ENCODE measurements around the gene NEK9.

Gene NEK9

GRCh38 chr14:75126679-75127473 lies at the start of gene NEK9:
Gene NEK9 (minus strand): TSS chr14:75127048. CDS start chr14:75126921, 127 bp downstream.
- TF ChIP-seq CTCF (IDR thresholded peaks at IDR 0.05; ENCODE audit: poor library complexity, severe bottlenecking): no peak
- H3K4me3 ChIP-seq (ENCODE audit: severe bottlenecking): peak within 1 kb of the TSS; percentile 61
- peaks cover 21% of the 10 kb centered on the region for H3K36me3 ChIP-seq (ENCODE audit: low read depth)
- H3K27ac ChIP-seq (ENCODE audit: poor library complexity, severe bottlenecking): peak within 1 kb of the TSS; percentile 73
- peak; percentile 90 for ATAC-seq (ENCODE audit: low read depth)
- H3K4me1 ChIP-seq (ENCODE audit: insufficient read depth, poor library complexity, severe bottlenecking): peaks cover 31% of the 10 kb centered on the region
- peak; percentile 92 for DNase-seq (ENCODE audit: low spot score)
- H3K27me3 ChIP-seq (ENCODE audit: insufficient read depth, poor library complexity, severe bottlenecking): no peaks in the 10 kb centered on the region
- no peaks in the 10 kb centered on the region for H3K9me3 ChIP-seq (ENCODE audit: severe bottlenecking)

DNA sequence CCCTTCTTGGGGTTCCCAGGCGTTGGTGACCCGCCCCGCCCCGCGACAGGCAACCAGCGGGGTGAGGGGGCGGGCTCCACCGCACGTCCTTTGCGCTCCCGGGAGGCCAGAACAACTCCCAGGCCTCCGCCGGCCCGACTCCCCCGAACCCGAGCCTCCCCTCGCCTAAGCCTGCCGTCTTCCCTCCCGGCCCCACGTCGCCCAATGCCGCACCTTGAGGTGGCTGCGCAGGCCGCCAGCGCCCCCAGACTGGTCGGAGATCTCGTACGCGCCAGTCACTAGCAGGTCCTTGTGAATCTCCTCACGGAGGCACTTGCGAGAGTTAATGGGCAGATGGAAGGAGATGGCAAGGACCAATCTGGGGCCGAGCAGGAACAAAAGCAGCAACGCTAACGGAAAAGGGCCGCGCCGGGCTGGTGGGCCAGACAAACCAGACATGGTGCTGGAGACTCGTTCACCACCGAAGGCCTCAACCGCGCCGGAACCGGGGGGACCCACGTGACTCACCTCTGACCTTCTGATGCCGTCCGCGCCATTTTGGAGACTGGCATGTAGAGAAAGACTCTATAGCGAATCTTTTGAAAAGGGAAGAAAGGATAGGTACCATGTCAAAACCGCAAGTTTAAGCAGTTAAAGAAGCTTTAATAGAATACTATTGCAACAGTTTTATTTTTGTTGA lies 49.4 kb upstream of the NEK9 start, which contains the start of gene TMED10:
Gene TMED10 (minus strand): TSS at position 471 of the 679 bp plus-strand sequence. CDS start 33 bp downstream, at position 438.
- TF ChIP-seq CTCF (IDR thresholded peaks at IDR 0.05; ENCODE audit: poor library complexity, severe bottlenecking): peak; percentile 22
- Histone ChIP-seq H3K27ac (ENCODE audit: poor library complexity, severe bottlenecking) (peak within 1 kb of the TSS; percentile 76), H3K4me3 (ENCODE audit: severe bottlenecking) (peak within 1 kb of the TSS; percentile 84), H3K4me1 (ENCODE audit: insufficient read depth, poor library complexity, severe bottlenecking) (peaks cover 23% of the 10 kb centered on the region), H3K36me3 (ENCODE audit: low read depth) (peaks cover 25% of the 10 kb centered on the region), H3K27me3 (ENCODE audit: insufficient read depth, poor library complexity, severe bottlenecking) (no peaks in the 10 kb centered on the region), H3K9me3 (ENCODE audit: severe bottlenecking) (no peaks in the 10 kb centered on the region)
- peak; percentile 78 for ATAC-seq (ENCODE audit: low read depth)
- DNase-seq (ENCODE audit: low spot score): peak; percentile 92

- no peaks in the 10 kb centered on the region for H3K27me3 ChIP-seq (ENCODE audit: insufficient read depth, poor library complexity, severe bottlenecking)
- ATAC-seq (ENCODE audit: low read depth): peak; percentile 23
- peak overlapping the region; percentile 76 for H3K27ac ChIP-seq (ENCODE audit: poor library complexity, severe bottlenecking)
- H3K36me3 ChIP-seq (ENCODE audit: low read depth): peaks cover 28% of the 10 kb centered on the region
- H3K4me1 ChIP-seq (ENCODE audit: insufficient read depth, poor library complexity, severe bottlenecking): peaks cover 23% of the 10 kb centered on the region
- H3K4me3 ChIP-seq (ENCODE audit: severe bottlenecking): peak overlapping the region; percentile 84
- no peaks in the 10 kb centered on the region for H3K9me3 ChIP-seq (ENCODE audit: severe bottlenecking)
- TF ChIP-seq CTCF (IDR thresholded peaks at IDR 0.05; ENCODE audit: poor library complexity, severe bottlenecking): no peak
- no peak for DNase-seq (ENCODE audit: low spot score)
Measured at GRCh38 chr14:75175677-75176141, 48.9 kb upstream of the NEK9 start.

DNA sequence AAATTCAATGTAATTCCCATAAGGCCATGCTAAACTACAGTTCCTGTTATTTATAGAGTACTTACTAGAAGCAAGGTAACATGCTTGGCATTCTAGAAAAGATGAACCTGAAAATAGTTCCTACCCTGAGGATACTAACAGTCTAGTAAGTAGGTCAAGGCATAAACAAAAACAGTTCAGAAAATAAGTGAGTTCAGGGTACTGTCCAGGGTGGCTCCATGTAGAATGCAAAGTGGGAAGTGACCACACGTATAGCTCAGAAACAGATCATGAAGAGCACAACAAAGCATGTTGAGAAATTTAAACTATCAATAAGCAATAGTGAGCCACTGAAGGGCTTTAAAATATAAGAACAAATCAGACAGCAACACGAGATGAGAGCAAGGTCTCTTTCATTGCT lies 47.2 kb upstream of the NEK9 start:
- DNase-seq (ENCODE audit: low spot score): no peak
- peaks cover 29% of the 10 kb centered on the region for H3K4me1 ChIP-seq (ENCODE audit: insufficient read depth, poor library complexity, severe bottlenecking)
- H3K27ac ChIP-seq (ENCODE audit: poor library complexity, severe bottlenecking): peak overlapping the region; percentile 0
- no peak for TF ChIP-seq CTCF (IDR thresholded peaks at IDR 0.05; ENCODE audit: poor library complexity, severe bottlenecking)
- H3K9me3 ChIP-seq (ENCODE audit: severe bottlenecking): no peaks in the 10 kb centered on the region
- no peaks in the 10 kb centered on the region for H3K27me3 ChIP-seq (ENCODE audit: insufficient read depth, poor library complexity, severe bottlenecking)
- H3K36me3 ChIP-seq (ENCODE audit: low read depth): peaks cover 37% of the 10 kb centered on the region
- ATAC-seq (ENCODE audit: low read depth): no peak
- H3K4me3 ChIP-seq (ENCODE audit: severe bottlenecking): no peak overlapping the region

All from RWPE2 (cell line).